Embryonic facial prominence (tissue), 1 donor: ENCODE measurements around the gene BLTP1.

ENCODE experiments used
- DNase-seq: peaks from one replicate; pipeline ENCODE4 v3.0.0-alpha.2; 2016; ENCODE audit errors: extremely low spot score

BLTP1 gene

DNA sequence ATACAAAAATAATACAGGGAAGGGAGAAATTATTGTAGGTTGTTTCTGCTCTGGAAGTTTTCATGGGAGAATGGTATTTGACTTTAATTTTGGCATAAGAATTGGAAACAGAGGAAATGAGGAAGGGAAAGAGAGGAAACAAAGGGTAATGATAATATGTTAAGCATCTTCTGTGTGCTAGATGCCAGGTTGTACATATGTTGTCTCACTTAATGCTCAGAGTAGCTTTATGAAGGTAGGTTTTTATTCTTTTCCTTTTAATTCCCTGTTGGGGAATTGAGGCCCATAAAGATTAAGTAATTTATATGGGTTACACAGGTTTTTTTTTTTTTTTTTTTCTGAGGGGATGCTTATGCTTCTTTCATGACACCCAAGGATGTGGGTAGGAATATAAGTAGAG lies 19.2 kb downstream of the BLTP1 start:
- no peak for DNase-seq

DNA sequence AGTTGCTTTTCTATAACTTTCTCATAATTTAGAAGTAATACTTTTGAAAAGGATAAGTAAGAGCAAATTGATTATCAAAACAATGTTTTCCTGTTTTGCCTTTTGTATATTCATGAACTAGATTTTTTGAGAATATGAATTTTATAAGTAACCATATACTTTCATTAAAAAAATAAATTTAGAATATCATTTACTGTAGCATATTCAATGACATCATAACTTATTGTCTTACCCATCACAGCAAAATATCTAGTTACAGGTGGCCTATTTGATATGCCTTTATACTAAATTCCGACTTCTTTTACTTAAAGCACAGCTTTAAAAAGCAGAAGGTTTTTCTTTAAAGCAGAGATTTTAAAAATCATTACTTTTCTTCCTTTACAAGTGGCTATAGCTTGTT lies 20.1 kb downstream of the BLTP1 start:
- no peak for DNase-seq

DNA sequence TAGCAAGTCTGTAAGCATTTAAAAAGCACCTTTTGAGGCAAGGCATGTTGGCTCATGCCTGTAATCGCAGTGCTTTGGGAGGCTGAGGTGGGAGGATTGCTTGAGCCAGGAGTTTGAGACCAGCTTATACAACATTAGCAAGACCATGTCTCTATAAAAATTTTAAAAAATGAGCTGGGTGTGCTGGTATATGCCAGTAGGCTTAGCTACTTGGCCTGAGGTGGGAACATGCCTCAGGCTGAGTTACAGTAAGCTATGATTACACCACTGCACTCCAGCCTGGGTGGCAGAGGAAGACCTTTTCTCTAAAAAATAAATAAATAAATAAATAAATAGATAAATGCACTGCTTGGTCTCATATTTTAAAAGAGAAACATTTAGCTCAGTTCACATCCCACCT lies 26.8 kb downstream of the BLTP1 start:
- no peak for DNase-seq

DNA sequence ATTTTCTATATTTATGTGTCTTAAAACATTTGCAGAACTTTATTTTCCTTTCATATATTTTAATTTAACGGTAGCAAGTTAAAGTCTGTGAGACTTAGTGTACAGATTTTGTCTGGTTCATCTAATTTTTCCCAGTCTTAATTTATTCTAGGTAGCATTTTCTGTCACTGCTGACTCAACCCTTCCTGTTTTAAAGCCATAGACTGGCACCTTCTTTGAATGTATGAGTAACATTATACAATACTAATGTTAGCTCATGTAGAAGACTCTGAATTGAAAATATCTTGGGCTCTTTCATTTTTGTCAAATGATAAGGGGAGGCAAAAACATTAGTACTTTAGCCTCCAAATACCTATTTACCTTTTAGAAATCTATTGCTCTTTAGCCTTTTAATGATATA lies 43.6 kb downstream of the BLTP1 start:
- DNase-seq: no peak
